GM21576 (cell line): ENCODE measurements around the gene ZNF20.
"Not testable (repeated sequence)": the region's sequence is repeated elsewhere in the genome, so short reads cannot be mapped to it uniquely, and the experiment has no call there.

Source experiments
- ATAC-seq: cut with Tn5 transposase; IDR thresholded peaks from one replicate; pipeline ENCODE4 v1.9.1; 2021; ENCODE audit warnings: mild to moderate bottlenecking, moderate library complexity; ENCODE audit not compliant: unreplicated experiment

The ZNF20 gene

GRCh38 chr19:12113121-12113520, 27.0 kb downstream of the ZNF20 start:
- ATAC-seq = no peak

GRCh38 chr19:12112701-12113100, 27.4 kb downstream of the ZNF20 start:
- ATAC-seq = no peak

GRCh38 chr19:12111943-12112637, 28.1 kb downstream of the ZNF20 start:
- no peak for ATAC-seq

- ATAC-seq = no peak
These were observed 29.0 kb downstream of the ZNF20 start for GRCh38 chr19:12111176-12111575.

GRCh38 chr19:12103909-12104308, 36.2 kb downstream of the ZNF20 start:
- not testable (repeated sequence) for ATAC-seq

GRCh38 chr19:12098040-12098439, 42.1 kb downstream of the ZNF20 start:
- ATAC-seq = no peak

GRCh38 chr19:12095111-12095790, 44.9 kb downstream of the ZNF20 start:
- ATAC-seq = no peak

GRCh38 chr19:12093777-12094176, 46.4 kb downstream of the ZNF20 start:
- no peak for ATAC-seq

- no peak for ATAC-seq
These were observed 47.2 kb downstream of the ZNF20 start for GRCh38 chr19:12092956-12093355.

GRCh38 chr19:12092065-12092867, 47.9 kb downstream of the ZNF20 start:
- peak; percentile 66 for ATAC-seq

GRCh38 chr19:12090807-12091206, 49.3 kb downstream of the ZNF20 start:
- no peak for ATAC-seq

- no peak for ATAC-seq
These were observed 54.9 kb downstream of the ZNF20 start for GRCh38 chr19:12085074-12085818.

GRCh38 chr19:12083336-12083735, 56.8 kb downstream of the ZNF20 start:
- ATAC-seq = not testable (repeated sequence)
